MM.1S (cell line): ENCODE data around the gene BTBD6.

Source experiments
- DNase-seq: peaks from one replicate; pipeline ENCODE4 v3.0.0-alpha.2; 2015
- H2AFZ ChIP-seq: fragments of 300-600 bp; sonication (generic); 2 replicates; pipeline ENCODE4 v1.6.0; 2016; ENCODE audit warnings: antibody characterized with exemption, low read length
- H3F3A ChIP-seq: fragments of 300-600 bp; sonication (generic); 2 replicates; pipeline ENCODE4 v1.6.1; 2016; ENCODE audit warnings: mild to moderate bottlenecking, antibody characterized with exemption, low read length, moderate library complexity, mixed read lengths; ENCODE audit not compliant: insufficient read depth
- H3K27ac ChIP-seq: fragments of 300-600 bp; sonication (generic); 2 replicates; pipeline ENCODE4 v1.5.1; 2016; ENCODE audit warnings: mild to moderate bottlenecking, low read length
- H3K27me3 ChIP-seq: fragments of 300-600 bp; sonication (generic); replicated peaks from 2 replicates; pipeline ENCODE4 v1.6.0; 2016; ENCODE audit warnings: low read length; ENCODE audit not compliant: insufficient read depth
- H3K36me3 ChIP-seq: fragments of 300-600 bp; sonication (generic); replicated peaks from 2 replicates; pipeline ENCODE4 v1.6.1; 2016; ENCODE audit warnings: mild to moderate bottlenecking, low read length, mixed read lengths; ENCODE audit not compliant: insufficient read depth
- H3K4me1 ChIP-seq: fragments of 300-600 bp; sonication (generic); 2 replicates; pipeline ENCODE4 v1.6.1; 2016; ENCODE audit warnings: low read length, mixed read lengths
- H3K4me2 ChIP-seq: fragments of 300-600 bp; sonication (generic); 2 replicates; pipeline ENCODE4 v1.6.0; 2016; ENCODE audit warnings: low read depth, low read length
- H3K4me3 ChIP-seq: fragments of 300-600 bp; sonication (generic); 2 replicates; pipeline ENCODE4 v1.5.1; 2016; ENCODE audit warnings: low read length, mixed read lengths
- H3K79me2 ChIP-seq: fragments of 300-600 bp; sonication (generic); 2 replicates; pipeline ENCODE4 v1.6.1; 2016; ENCODE audit warnings: mixed run types, low read length, mixed read lengths
- H3K9ac ChIP-seq: fragments of 300-600 bp; sonication (generic); 2 replicates; pipeline ENCODE4 v1.6.1; 2016; ENCODE audit warnings: low read length, mixed read lengths
- H3K9me2 ChIP-seq: fragments of 300-600 bp; sonication (generic); replicated peaks from 2 replicates; pipeline ENCODE4 v1.6.1; 2016; ENCODE audit warnings: mild to moderate bottlenecking, low read length, mixed read lengths; ENCODE audit not compliant: insufficient read depth
- H3K9me3 ChIP-seq: fragments of 300-600 bp; sonication (generic); replicated peaks from 2 replicates; pipeline ENCODE4 v1.6.1; 2016; ENCODE audit warnings: mild to moderate bottlenecking, low read length, mixed read lengths; ENCODE audit not compliant: insufficient read depth
- H4K20me1 ChIP-seq: fragments of 300-600 bp; sonication (generic); 2 replicates; pipeline ENCODE4 v1.6.1; 2016; ENCODE audit warnings: mild to moderate bottlenecking, low read length, moderate library complexity, mixed read lengths; ENCODE audit not compliant: insufficient read depth
- EZH2 ChIP-seq: fragments of 300-600 bp; sonication (generic); optimal IDR thresholded peaks from 2 replicates; pipeline ENCODE3; 2017; ENCODE audit warnings: low read depth, mild to moderate bottlenecking, antibody characterized with exemption, low read length, mixed read lengths
- EZH2phosphoT487 ChIP-seq: fragments of 300-600 bp; sonication (generic); IDR thresholded peaks from 2 replicates; pipeline ENCODE4 v1.6.1; 2018; ENCODE audit warnings: antibody characterized with exemption, low read length
- TF ChIP-seq, protein P1 (sequence below): fragments of 300-600 bp; sonication (generic); IDR thresholded peaks from 2 replicates; pipeline ENCODE4 v1.5.1; 2016; ENCODE audit warnings: antibody characterized with exemption, low read length, mixed read lengths

Gene BTBD6

DNA sequence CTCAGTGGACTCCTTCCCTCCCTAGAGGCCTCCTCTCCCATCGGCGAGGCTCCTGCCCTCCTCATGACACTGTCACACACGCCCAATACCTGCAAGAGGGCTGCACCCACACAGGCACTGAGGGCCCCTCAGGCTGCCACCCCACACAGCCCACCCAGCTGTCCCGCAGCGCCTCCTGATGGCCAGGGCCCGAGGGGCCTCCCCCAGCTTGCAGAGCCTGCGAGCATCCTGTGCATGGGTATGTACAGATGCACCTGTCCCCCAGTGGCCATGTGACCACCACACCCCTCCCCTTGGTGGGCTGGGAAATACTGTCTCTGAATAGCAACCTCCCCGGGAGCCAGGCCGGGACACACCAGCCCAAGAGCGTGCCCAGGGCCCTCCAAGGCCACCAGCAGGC, 48.3 kb upstream of the BTBD6 start:
- H3K27ac ChIP-seq: no peak overlapping the region
- no peaks in the 10 kb centered on the region for H3K9me3 ChIP-seq
- no peak overlapping the region for H2AFZ ChIP-seq
- H3K4me2 ChIP-seq: no peak overlapping the region
- H3K4me1 ChIP-seq: no peaks in the 10 kb centered on the region
- no peak overlapping the region for H3K9ac ChIP-seq
- TF ChIP-seq, protein P1, sequence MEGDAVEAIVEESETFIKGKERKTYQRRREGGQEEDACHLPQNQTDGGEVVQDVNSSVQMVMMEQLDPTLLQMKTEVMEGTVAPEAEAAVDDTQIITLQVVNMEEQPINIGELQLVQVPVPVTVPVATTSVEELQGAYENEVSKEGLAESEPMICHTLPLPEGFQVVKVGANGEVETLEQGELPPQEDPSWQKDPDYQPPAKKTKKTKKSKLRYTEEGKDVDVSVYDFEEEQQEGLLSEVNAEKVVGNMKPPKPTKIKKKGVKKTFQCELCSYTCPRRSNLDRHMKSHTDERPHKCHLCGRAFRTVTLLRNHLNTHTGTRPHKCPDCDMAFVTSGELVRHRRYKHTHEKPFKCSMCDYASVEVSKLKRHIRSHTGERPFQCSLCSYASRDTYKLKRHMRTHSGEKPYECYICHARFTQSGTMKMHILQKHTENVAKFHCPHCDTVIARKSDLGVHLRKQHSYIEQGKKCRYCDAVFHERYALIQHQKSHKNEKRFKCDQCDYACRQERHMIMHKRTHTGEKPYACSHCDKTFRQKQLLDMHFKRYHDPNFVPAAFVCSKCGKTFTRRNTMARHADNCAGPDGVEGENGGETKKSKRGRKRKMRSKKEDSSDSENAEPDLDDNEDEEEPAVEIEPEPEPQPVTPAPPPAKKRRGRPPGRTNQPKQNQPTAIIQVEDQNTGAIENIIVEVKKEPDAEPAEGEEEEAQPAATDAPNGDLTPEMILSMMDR: no peak
- TF ChIP-seq EZH2phosphoT487 (no peak), EZH2 (no peak)
- H3K27me3 ChIP-seq: peaks cover 49% of the 10 kb centered on the region
- no peaks in the 10 kb centered on the region for H3K36me3 ChIP-seq
- no peaks in the 10 kb centered on the region for H3F3A ChIP-seq
- no peak overlapping the region for H3K4me3 ChIP-seq
- no peak for DNase-seq
- H4K20me1 ChIP-seq: no peaks in the 10 kb centered on the region
- no peaks in the 10 kb centered on the region for H3K79me2 ChIP-seq
- H3K9me2 ChIP-seq: no peaks in the 10 kb centered on the region

DNA sequence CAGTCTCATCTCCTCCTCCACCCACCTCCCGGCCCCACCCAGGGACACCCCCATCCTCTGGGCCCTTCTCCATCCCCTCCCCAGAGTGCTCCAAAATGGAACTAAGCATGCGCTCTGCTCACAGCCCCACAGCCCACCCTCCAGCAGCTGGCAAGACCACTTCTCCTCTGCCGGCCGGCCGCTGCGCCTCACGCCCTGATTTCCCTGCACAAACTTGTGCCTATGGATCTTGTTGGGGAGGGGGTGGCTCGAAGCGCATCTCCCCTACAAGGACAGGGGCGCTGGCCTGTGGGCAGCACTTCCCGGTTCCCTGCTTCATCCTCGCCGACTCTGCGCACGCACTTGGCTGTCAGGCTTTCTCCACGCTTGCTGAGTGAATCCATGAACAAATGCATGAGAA, 47.7 kb upstream of the BTBD6 start:
- Histone ChIP-seq H3K36me3 (no peaks in the 10 kb centered on the region), H3K4me2 (no peak overlapping the region), H3K9ac (no peak overlapping the region), H3K79me2 (no peaks in the 10 kb centered on the region), H3K27ac (no peak overlapping the region), H3K27me3 (peaks cover 44% of the 10 kb centered on the region), H4K20me1 (no peaks in the 10 kb centered on the region), H3K4me3 (no peak overlapping the region), H3K9me2 (no peaks in the 10 kb centered on the region), H3K4me1 (no peaks in the 10 kb centered on the region), H2AFZ (no peak overlapping the region), H3F3A (no peaks in the 10 kb centered on the region), H3K9me3 (no peaks in the 10 kb centered on the region)
- TF ChIP-seq, protein P1: no peak
- TF ChIP-seq EZH2phosphoT487: no peak
- TF ChIP-seq EZH2: no peak
- no peak for DNase-seq

DNA sequence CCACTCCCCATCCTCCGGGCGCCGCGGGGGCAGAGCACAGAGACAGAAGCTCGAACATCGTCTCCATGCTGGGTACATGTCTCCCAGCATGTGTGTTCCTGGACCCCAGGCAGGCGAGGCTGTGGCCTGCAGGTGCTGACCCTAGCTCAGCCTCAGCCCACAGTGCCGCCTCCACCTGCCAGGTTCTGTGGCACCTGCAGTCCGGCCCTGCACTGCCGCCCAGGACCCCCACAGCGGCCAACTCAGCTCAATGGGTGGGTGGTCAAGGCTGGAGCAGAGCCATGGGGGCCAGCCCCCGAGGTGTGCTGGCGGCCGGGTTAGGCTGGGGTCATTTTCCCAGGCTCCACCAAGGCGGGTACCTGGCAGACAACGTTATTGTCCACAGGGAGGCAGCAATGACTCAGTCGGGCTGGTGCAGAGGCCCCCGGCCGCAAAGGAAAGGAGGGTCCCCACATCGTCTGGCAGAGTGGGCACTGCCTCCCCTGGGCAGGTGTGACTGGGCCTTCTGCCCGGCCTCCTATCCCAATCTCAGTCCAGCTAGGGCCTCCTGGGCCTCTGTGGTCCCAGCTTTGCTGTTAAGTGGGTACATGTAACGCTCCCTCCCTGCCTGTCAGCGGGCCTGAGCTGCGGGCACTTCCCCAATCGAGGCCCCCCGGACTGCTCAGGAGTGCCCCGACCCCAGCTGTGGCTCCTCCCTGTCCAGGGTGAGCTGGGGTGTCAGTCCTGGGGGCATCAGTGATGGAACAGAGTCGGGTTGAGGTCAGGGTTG, 47.0 kb upstream of the BTBD6 start:
- no peaks in the 10 kb centered on the region for H4K20me1 ChIP-seq
- H3K36me3 ChIP-seq: no peaks in the 10 kb centered on the region
- no peak overlapping the region for H3K9ac ChIP-seq
- no peak overlapping the region for H3K4me3 ChIP-seq
- H2AFZ ChIP-seq: no peak overlapping the region
- H3K4me1 ChIP-seq: no peaks in the 10 kb centered on the region
- H3K4me2 ChIP-seq: no peak overlapping the region
- no peaks in the 10 kb centered on the region for H3F3A ChIP-seq
- H3K9me3 ChIP-seq: no peaks in the 10 kb centered on the region
- peaks cover 37% of the 10 kb centered on the region for H3K27me3 ChIP-seq
- TF ChIP-seq, protein P1: no peak
- TF ChIP-seq EZH2phosphoT487: no peak
- no peak for TF ChIP-seq EZH2
- no peaks in the 10 kb centered on the region for H3K79me2 ChIP-seq
- no peak overlapping the region for H3K27ac ChIP-seq
- no peak for DNase-seq
- no peaks in the 10 kb centered on the region for H3K9me2 ChIP-seq
